Fibroblast of skin of left quadriceps (primary cell): Measurements from ENCODE around the gene ADAMTS10.
"Not testable (repeated sequence)": the region's sequence is repeated elsewhere in the genome, so short reads cannot be mapped to it uniquely, and the experiment has no call there.

Experiments used
- DNase-seq, 2 experiments: peaks; one replicate each; pipeline ENCODE4 v3.0.0-alpha.2; 2013; ENCODE audit warnings: low read depth in 2 of 2

The ADAMTS10 gene

GRCh38 chr19:8561075-8561764 is 49.3 kb downstream of the ADAMTS10 start:
- no peak for DNase-seq

GRCh38 chr19:8558325-8558724 is 52.2 kb downstream of the ADAMTS10 start:
- DNase-seq, result no peak

- no peak for DNase-seq
Observed at GRCh38 chr19:8557642-8558238, 52.8 kb downstream of the ADAMTS10 start.

DNA sequence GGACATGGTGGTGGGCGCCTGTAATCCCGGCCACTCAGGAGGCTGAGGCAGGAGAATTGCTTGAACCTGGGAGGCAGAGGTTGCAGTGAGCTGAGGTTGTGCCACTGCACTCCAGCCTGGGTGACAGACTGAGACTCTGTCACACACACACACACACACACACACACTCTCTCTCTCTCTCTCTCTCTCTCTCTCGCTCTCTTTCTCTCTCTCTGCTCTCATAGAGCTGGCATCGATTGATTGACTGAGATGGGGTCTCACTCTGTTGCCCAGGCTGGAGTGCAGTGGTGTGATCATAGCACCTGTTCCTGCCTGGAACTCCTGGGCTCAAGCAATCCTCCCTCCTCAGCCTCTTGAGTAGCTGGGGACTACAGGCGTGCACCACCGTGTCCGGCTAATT is 56.8 kb downstream of the ADAMTS10 start:
- DNase-seq, result not testable (repeated sequence)

DNA sequence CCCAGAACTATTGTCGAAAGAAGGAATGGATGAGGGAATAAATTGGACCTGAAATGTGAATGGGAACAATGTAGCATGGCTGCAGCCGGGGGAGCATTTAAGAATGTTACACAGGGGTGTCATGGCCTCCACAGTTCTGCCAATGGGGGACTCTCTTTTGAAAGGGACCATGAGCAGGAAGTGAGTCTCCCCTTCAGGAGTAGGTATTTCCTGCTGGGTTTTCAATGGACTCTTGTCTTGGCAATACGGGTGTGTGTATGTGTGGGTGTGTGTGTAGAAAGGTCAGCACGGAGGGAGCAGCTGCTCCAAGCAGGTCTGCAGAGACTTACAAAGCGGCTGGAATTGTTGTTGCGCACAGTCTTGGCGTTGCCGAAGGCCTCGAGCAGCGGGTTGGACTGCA is 57.7 kb downstream of the ADAMTS10 start:
- DNase-seq, result no peak

DNA sequence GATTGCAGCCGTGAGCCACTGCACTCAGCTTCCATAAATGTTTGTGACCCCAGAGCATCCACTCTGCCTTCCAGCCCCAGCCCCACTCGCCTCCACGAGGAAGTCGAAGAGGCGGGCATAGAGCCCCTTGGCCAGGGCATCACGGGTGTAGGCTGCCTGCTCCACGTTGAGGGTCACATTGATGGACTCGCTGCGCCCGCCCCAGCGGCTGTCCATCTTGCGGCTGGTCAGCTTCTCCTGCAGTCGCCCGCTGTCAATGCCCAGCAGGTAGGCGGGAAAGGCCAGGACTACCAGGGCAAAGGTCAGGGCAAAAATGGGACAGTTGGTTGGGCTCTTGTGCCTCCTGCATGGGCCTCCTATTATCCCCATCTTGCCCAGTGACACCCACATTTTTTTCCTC is 60.4 kb downstream of the ADAMTS10 start:
- DNase-seq, result no peak

DNA sequence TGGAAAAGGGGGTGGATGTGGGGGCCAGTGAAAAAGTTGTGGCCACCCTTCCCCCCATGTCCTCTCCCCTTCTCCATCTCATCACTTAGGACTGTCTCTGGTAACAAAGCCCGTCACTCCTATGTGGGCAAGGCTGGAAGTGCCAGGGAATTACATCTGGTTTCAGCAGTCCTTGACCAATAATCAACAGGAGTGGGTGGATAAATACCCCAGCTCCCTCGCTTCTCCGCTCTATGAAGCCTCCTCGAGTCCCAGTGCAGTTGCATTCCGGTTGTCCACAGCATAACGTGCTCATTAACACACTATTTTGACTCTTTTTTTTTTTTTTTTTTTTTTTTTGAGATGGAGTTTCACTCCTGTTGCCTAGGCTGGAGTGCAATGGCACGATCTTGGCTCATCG is 64.8 kb downstream of the ADAMTS10 start:
- DNase-seq, result no peak

DNA sequence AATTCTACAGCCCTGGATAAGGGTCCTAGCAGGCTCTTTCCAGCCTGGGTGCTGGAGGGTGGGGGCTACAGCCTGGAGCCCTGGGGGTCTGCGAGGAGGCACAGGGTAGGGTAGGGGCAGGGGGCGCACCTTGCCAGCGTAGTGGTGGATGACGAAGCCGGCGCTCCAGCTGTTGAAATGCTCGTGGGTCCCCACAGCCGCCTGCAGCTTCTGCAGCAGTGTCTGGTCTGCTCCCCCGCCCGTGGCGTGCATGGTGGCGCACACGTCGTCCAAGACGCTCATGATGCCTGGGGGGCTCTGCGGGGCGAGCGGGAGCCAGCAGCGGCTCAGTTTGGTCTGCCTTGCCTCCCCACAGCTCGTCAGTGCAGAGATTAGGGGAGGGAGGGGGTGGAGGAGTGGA is 66.3 kb downstream of the ADAMTS10 start:
- no peak for DNase-seq

DNA sequence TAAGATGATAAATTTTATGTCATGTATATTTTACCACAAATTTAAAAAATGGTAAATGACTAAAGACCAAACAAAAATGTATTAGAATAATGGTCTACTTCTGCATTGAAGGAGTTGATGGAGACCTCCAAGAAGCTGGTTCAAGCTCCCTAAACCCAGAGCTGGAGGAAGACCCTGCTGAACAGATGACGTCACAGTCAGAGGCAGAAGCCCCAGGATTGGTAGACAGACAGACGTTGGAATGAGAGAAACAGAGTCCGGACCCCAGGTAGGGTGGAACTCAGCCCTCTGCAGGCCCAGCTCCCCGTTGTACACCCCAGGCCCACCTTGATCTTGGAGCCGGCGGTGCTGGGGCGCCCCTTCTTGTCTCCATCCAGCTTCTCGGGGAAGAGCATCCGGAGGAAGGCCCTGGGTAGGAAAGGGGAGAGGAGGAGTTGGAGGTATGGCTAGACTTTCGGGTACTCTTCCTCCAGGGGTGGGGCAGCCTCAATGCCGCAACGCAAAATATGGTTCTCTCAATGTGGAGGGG is 70.8 kb downstream of the ADAMTS10 start:
- no peak for DNase-seq

DNA sequence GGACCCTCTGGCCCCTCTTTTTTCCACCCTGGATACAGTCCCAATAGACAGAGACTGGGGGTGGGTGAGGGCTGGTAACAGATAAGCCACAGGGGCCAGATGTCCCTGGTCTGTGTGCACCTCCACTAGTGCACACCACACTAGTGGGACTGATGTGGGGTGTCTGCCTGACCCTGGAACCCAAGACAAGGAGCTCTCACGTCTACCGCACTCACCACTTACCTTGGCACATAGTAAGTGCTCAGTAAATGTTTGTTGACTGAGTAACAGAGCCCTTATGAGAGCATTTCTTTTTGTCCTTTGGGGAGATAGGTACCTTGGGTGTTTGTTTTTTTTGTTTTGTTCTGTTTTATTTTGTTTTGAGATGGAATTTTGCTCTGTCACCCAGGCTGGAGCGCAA is 73.4 kb downstream of the ADAMTS10 start:
- no peak for DNase-seq

GRCh38 chr19:8536282-8536681 is 74.2 kb downstream of the ADAMTS10 start:
- no peak for DNase-seq

- no peak for DNase-seq
Observed at GRCh38 chr19:8532225-8532624, 78.3 kb downstream of the ADAMTS10 start.

- no peak for DNase-seq
Observed at GRCh38 chr19:8531470-8531869, 79.0 kb downstream of the ADAMTS10 start.
